Panc1 (cell line): Measurements from ENCODE around the gene VPS29.

Source experiments
- CTCF ChIP-seq: fragments of 450-650 bp; IDR thresholded peaks from 2 replicates; pipeline ENCODE4 v1.5.1; 2017; ENCODE audit warnings: mild to moderate bottlenecking
- POLR2AphosphoS5 ChIP-seq: IDR thresholded peaks from 2 replicates; pipeline ENCODE4 v1.6.1; 2012; ENCODE audit warnings: mild to moderate bottlenecking, low read depth, low read length, moderate library complexity
- REST ChIP-seq, 2 experiments: IDR thresholded peaks; 2 replicates each; pipeline ENCODE4 v1.6.1; 2011 to 2012; ENCODE audit warnings: low read depth in 2 of 2, control low read depth in 1 of 2, low read length in 1 of 2, mild to moderate bottlenecking in 1 of 2, moderate library complexity in 1 of 2; ENCODE audit not compliant: insufficient read depth in 1 of 2
- SIN3A ChIP-seq: IDR thresholded peaks from 2 replicates; pipeline ENCODE4 v1.6.1; 2012; ENCODE audit warnings: low read depth, mild to moderate bottlenecking, low read length, moderate library complexity, borderline replicate concordance; ENCODE audit not compliant: insufficient read depth
- TCF7L2 ChIP-seq: IDR thresholded peaks from 2 replicates; pipeline ENCODE4 v1.6.1; 2011; ENCODE audit warnings: mild to moderate bottlenecking, low read depth, low read length, inconsistent platforms

GRCh38 chr12:110501399-110501751 is 536 bp downstream of the VPS29 start:
- no peak for TF ChIP-seq CTCF
- no peak for TF ChIP-seq POLR2AphosphoS5
- TF ChIP-seq TCF7L2, result no peak
- TF ChIP-seq SIN3A, result no peak
- TF ChIP-seq REST (IDR thresholded peaks at IDR 0.05; ENCODE audit: insufficient read depth in 1 of 2, low read depth in 2 of 2, low read length in 1 of 2), result no peak
